SW 1271 (cell line): Measurements from ENCODE around the gene ZC3H18.
"Not testable (repeated sequence)": the region's sequence is repeated elsewhere in the genome, so short reads cannot be mapped to it uniquely, and the experiment has no call there.

Source experiments
- DNase-seq, 2 experiments: peaks; one replicate each; lab custom pipeline; 2025; lab: John Stamatoyannopoulos, UW

Gene ZC3H18

GRCh38 chr16:88605186-88606147 is 35.3 kb downstream of the ZC3H18 start:
- DNase-seq: no peak

- no peak for DNase-seq
Measured at GRCh38 chr16:88606148-88606757, 36.0 kb downstream of the ZC3H18 start.

GRCh38 chr16:88608076-88608475 is 37.9 kb downstream of the ZC3H18 start:
- no peak for DNase-seq

- DNase-seq: not testable (repeated sequence)
Measured at GRCh38 chr16:88609426-88609825, 39.2 kb downstream of the ZC3H18 start.

- DNase-seq: no peak
Measured at GRCh38 chr16:88610080-88610479, 39.9 kb downstream of the ZC3H18 start.

GRCh38 chr16:88610909-88611812 is 41.0 kb downstream of the ZC3H18 start:
- no peak for DNase-seq

- no peak for DNase-seq
Measured at GRCh38 chr16:88613293-88613692, 43.1 kb downstream of the ZC3H18 start.

- no peak for DNase-seq
Measured at GRCh38 chr16:88613911-88614817, 44.0 kb downstream of the ZC3H18 start.

GRCh38 chr16:88614818-88615580 is 44.8 kb downstream of the ZC3H18 start:
- no peak for DNase-seq

- no peak for DNase-seq
Measured at GRCh38 chr16:88616320-88616719, 46.1 kb downstream of the ZC3H18 start.

- DNase-seq: no peak
Measured at GRCh38 chr16:88616736-88617135, 46.5 kb downstream of the ZC3H18 start.

GRCh38 chr16:88617268-88618031 is 47.2 kb downstream of the ZC3H18 start:
- no peak for DNase-seq

- no peak for DNase-seq
Measured at GRCh38 chr16:88618182-88618955, 48.2 kb downstream of the ZC3H18 start.

GRCh38 chr16:88618956-88619667 is 48.9 kb downstream of the ZC3H18 start:
- DNase-seq: no peak

- DNase-seq: no peak
Measured at GRCh38 chr16:88619859-88620815, 49.9 kb downstream of the ZC3H18 start.

GRCh38 chr16:88622125-88622524 is 51.9 kb downstream of the ZC3H18 start:
- no peak for DNase-seq

GRCh38 chr16:88622866-88623265 is 52.7 kb downstream of the ZC3H18 start:
- DNase-seq: no peak
